GM19035 (cell line): Measurements from ENCODE around the gene RRP1.
"Not testable (repeated sequence)": the region's sequence is repeated elsewhere in the genome, so short reads cannot be mapped to it uniquely, and the experiment has no call there.

Source experiments
- ATAC-seq: cut with Tn5 transposase; IDR thresholded peaks from one replicate; pipeline ENCODE4 v1.9.1; 2021; ENCODE audit not compliant: unreplicated experiment

The RRP1 gene

GRCh38 chr21:43834146-43834905, 44.9 kb downstream of the RRP1 start:
- ATAC-seq = no peak

GRCh38 chr21:43835050-43835449, 45.7 kb downstream of the RRP1 start:
- no peak for ATAC-seq

GRCh38 chr21:43835861-43836260, 46.5 kb downstream of the RRP1 start:
- ATAC-seq = no peak

GRCh38 chr21:43836616-43837015, 47.2 kb downstream of the RRP1 start:
- ATAC-seq = no peak

GRCh38 chr21:43840259-43840658, 50.9 kb downstream of the RRP1 start:
- ATAC-seq = no peak

GRCh38 chr21:43842742-43843141, 53.4 kb downstream of the RRP1 start:
- no peak for ATAC-seq

GRCh38 chr21:43844906-43845305, 55.5 kb downstream of the RRP1 start:
- ATAC-seq = not testable (repeated sequence)

GRCh38 chr21:43845386-43845785, 56.0 kb downstream of the RRP1 start:
- no peak for ATAC-seq

- ATAC-seq = no peak
These were observed 57.1 kb downstream of the RRP1 start for GRCh38 chr21:43846430-43846829.

- ATAC-seq = no peak
These were observed 57.9 kb downstream of the RRP1 start for GRCh38 chr21:43847301-43847700.

GRCh38 chr21:43848771-43849170, 59.4 kb downstream of the RRP1 start:
- no peak for ATAC-seq

GRCh38 chr21:43849532-43850299, 60.3 kb downstream of the RRP1 start:
- no peak for ATAC-seq

GRCh38 chr21:43850728-43851295, 61.4 kb downstream of the RRP1 start:
- no peak for ATAC-seq

GRCh38 chr21:43851593-43851992, 62.2 kb downstream of the RRP1 start:
- ATAC-seq = no peak

- ATAC-seq = no peak
These were observed 64.7 kb downstream of the RRP1 start for GRCh38 chr21:43853851-43854772.
